GM19023 (cell line): ENCODE data around the gene CRACDL.

Experiments
- ATAC-seq: cut with Tn5 transposase; IDR thresholded peaks from one replicate; pipeline ENCODE4 v1.9.1; 2021; ENCODE audit warnings: mild to moderate bottlenecking, moderate library complexity; ENCODE audit not compliant: unreplicated experiment

The CRACDL gene

GRCh38 chr2:98778741-98779483 is 157.1 kb downstream of the CRACDL start:
- no peak for ATAC-seq

- ATAC-seq: no peak
Measured at GRCh38 chr2:98778151-98778550, 157.9 kb downstream of the CRACDL start.

DNA sequence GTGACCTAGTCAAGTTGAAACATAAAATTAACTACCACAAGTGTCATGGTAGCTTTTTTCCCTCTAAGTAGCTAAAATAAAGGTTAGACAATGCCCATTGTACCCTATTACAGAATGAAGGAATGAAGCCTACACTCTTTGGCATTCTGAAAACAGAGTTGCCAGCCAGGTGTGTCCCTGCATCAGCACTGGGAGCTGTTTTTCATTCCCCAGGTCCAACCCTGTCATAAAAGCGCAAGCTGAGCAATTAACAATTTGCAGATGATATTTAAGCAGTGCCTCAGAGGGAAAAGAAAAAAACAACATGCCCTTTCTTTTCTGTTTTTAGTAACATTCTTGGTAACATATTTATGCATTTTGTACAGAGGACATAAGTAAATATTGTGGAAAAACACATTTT is 158.3 kb downstream of the CRACDL start:
- ATAC-seq: no peak

DNA sequence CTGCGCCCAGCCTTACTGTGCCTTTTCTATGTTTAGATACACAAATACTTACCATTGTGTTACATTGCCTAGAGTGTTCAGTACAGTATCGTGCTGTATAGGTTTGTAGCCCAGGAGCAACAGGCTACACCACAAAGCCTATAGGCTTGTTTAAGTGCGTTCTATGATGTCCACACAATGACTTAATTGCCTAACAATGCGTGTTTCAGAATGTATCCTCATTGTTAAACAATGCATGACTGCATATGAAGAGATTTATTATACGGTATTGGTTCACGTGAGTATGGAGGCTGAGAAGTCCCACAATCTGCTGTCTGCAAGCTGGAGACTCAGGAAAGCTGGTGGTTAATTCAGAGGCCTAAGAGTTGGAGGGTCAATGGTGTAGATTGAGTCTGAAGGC is 158.9 kb downstream of the CRACDL start:
- no peak for ATAC-seq

GRCh38 chr2:98776136-98776535 is 159.9 kb downstream of the CRACDL start:
- no peak for ATAC-seq

- ATAC-seq: no peak
Measured at GRCh38 chr2:98775146-98775986, 160.7 kb downstream of the CRACDL start.

DNA sequence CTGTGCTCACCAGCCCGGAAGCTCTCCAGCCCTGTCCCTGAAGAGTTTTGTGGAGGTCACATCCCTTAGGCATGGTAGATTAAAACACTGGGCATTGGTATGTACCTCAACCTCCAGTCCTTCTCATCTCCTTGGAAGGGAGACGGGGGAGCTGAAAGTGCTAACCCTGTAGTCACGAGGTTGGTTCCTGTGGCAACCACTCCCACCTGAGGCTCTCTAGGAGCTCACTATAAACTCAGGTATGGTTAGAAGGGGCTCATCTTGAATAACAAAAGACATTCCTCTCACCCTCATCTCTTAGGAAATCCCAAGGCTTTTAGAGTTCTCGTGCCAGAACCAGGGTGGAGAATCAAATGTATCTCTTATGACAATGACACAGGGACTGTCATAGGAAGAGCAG is 162.1 kb downstream of the CRACDL start:
- ATAC-seq: no peak

- ATAC-seq: no peak
Measured at GRCh38 chr2:98773169-98773568, 162.9 kb downstream of the CRACDL start.

- ATAC-seq: no peak
Measured at GRCh38 chr2:98772536-98772935, 163.5 kb downstream of the CRACDL start.

- no peak for ATAC-seq
Measured at GRCh38 chr2:98771721-98772524, 164.1 kb downstream of the CRACDL start.

- no peak for ATAC-seq
Measured at GRCh38 chr2:98771264-98771663, 164.8 kb downstream of the CRACDL start.

GRCh38 chr2:98769784-98770183 is 166.2 kb downstream of the CRACDL start:
- ATAC-seq: no peak

GRCh38 chr2:98769114-98769476 is 166.9 kb downstream of the CRACDL start:
- no peak for ATAC-seq

DNA sequence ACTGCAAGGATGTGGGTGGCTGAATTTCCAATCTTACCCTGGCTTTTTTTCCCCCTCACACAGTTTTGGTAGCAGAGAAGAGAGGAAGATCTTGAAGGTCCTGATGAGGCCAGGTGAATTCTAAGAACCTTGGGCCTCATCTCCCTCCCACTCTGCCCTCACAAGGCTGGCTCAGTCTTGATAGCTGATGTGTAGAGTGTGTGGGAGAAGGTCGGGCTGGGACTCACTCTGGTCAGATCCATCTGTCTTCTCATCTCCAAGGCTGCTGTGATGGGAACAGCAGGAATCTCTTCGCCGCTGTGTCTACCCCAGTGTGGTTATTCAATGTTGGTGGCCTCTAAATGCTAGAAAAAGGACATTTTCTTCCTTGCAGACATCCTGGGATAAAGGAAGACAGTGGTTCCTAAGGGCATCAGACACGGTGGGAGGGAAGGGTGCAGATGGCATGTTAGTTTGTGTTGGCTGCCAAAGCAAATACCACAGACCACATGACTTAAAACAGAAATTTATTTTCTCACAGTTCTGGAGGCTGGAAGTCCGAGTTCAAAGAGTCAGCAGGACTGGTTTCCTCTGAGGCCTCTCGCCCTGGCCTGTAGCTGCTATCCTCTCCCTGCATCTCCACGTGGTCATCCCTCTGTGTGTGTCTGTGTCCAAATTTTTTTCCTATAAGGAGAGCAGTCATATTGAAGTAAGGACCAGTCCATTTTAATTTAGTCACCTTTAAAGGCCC is 167.5 kb downstream of the CRACDL start:
- no peak for ATAC-seq

GRCh38 chr2:98764499-98764898 is 171.5 kb downstream of the CRACDL start:
- ATAC-seq: no peak

DNA sequence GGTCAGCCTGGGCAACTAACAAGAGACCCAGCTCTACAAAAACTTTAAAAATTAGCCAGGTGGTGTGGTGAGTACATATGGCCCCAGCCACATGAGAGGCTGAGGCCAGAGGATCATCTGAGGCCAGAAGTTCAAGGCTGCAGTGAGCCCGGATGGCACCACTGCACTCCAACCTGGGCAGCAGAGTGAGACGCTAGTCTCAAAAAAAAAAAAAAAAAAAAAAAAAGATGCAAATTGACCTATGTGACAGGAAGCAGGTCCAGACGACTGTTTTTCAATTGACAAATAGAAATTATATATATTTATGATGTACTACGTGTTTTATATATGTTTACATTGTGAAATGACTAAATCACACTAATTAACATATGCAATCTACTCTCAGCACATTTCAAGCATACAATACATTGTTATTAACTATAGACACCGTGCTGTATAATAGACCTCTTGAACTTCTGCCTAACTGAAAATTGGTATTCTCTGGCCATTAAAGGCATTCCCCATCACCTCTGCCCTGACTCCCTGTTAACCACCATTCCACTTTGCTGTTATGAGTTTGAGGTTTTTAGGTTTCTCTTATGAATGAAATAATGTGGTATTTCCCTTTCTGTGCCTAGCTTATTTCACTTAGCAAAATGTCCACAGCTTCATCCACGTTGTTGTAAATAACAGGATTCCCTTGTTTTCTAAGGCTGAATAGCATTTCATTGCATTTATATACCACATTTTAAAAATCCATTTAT is 172.6 kb downstream of the CRACDL start:
- ATAC-seq: no peak

GRCh38 chr2:98761909-98762308 is 174.1 kb downstream of the CRACDL start:
- no peak for ATAC-seq

- ATAC-seq: no peak
Measured at GRCh38 chr2:98761267-98761781, 174.7 kb downstream of the CRACDL start.

DNA sequence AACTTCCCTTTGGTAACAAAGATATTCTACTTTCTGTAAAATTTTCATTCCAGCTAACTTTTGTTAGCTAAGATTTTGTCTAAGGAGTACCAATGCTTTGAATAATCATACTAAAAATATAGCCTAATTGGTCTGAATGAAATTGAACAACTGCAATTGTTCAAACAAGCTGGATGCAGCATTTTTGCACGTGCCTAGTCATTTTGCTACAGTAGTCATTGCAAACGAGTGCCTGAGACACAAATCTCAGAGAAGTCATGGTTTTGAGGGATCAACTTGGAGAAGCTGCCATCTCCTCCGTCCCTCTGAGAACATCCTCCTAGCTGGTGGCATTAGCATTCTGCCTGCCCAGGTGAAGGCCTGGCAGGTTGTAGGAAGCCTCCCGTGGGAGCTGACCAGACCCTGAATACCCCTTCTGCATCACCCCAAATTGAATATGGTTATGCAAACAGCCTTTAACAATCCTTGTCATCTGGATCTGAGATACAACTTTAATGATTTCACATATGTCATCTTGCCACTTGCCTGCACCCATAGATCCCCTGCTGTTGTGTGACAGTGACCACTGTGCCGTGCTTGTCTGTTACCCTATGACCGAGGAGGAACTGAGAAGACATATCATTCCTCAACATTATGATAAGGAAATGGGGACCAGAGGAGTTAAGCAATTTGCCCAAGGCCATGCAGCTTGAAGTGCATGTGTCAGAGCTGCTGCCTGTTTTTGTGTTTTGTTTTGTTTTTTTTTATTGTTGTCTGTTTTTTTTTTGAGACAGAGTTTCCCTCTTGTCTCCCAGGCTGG is 176.0 kb downstream of the CRACDL start:
- no peak for ATAC-seq
